Measurements from ENCODE around the gene MFSD1.

The MFSD1 gene

GRCh38 chr3:158765518-158766205 is 36.2 kb upstream of the MFSD1 start:
- DNase-seq (ENCODE audit: low read depth): peak; percentile 32
- H3K4me3 ChIP-seq (ENCODE audit: low read depth, low read length): no peak overlapping the region
- no peak for TF ChIP-seq CTCF (IDR thresholded peaks at IDR 0.05; ENCODE audit: control insufficient read depth, extremely low read depth, insufficient read depth)

- H3K4me3 ChIP-seq (ENCODE audit: low read depth, low read length): no peak overlapping the region
- TF ChIP-seq CTCF (IDR thresholded peaks at IDR 0.05; ENCODE audit: control insufficient read depth, extremely low read depth, insufficient read depth): no peak
- no peak for DNase-seq (ENCODE audit: low read depth)
These were observed 35.5 kb upstream of the MFSD1 start for GRCh38 chr3:158766364-158766763.

- DNase-seq (ENCODE audit: low read depth): no peak
- no peak for TF ChIP-seq CTCF (IDR thresholded peaks at IDR 0.05; ENCODE audit: control insufficient read depth, extremely low read depth, insufficient read depth)
- H3K4me3 ChIP-seq (ENCODE audit: low read depth, low read length): no peak overlapping the region
These were observed 33.5 kb upstream of the MFSD1 start for GRCh38 chr3:158768361-158768787.

- DNase-seq (ENCODE audit: low read depth): no peak
- no peak overlapping the region for H3K4me3 ChIP-seq (ENCODE audit: low read depth, low read length)
- TF ChIP-seq CTCF (IDR thresholded peaks at IDR 0.05; ENCODE audit: control insufficient read depth, extremely low read depth, insufficient read depth): no peak
These were observed 32.8 kb upstream of the MFSD1 start for GRCh38 chr3:158768881-158769543.

GRCh38 chr3:158769549-158769948 is 32.3 kb upstream of the MFSD1 start:
- H3K4me3 ChIP-seq (ENCODE audit: low read depth, low read length): no peak overlapping the region
- DNase-seq (ENCODE audit: low read depth): no peak
- TF ChIP-seq CTCF (IDR thresholded peaks at IDR 0.05; ENCODE audit: control insufficient read depth, extremely low read depth, insufficient read depth): no peak

- TF ChIP-seq CTCF (IDR thresholded peaks at IDR 0.05; ENCODE audit: control insufficient read depth, extremely low read depth, insufficient read depth): no peak
- no peak overlapping the region for H3K4me3 ChIP-seq (ENCODE audit: low read depth, low read length)
- DNase-seq (ENCODE audit: low read depth): no peak
These were observed 31.7 kb upstream of the MFSD1 start for GRCh38 chr3:158769952-158770740.
